ENCODE measurements around the gene LDLRAD3. TPM values are rescaled to one million over a fixed set of nuclear protein-coding genes. Genes with fewer than 3 reads are reported as not detected.

Gene LDLRAD3
- total and polyA plus RNA-seq, 11 donors: 1.1 to 7.7 (median 2.6) TPM

GRCh38 chr11:36098853-36099375, 155.1 kb downstream of the LDLRAD3 start:
- intact Hi-C loops (cut with DNase I): no loop called here
- 67 to 83% (median 78%) methylated on average over 2 of the region's 2 CpGs for WGBS, 4 donors
- TF ChIP-seq, protein P1, sequence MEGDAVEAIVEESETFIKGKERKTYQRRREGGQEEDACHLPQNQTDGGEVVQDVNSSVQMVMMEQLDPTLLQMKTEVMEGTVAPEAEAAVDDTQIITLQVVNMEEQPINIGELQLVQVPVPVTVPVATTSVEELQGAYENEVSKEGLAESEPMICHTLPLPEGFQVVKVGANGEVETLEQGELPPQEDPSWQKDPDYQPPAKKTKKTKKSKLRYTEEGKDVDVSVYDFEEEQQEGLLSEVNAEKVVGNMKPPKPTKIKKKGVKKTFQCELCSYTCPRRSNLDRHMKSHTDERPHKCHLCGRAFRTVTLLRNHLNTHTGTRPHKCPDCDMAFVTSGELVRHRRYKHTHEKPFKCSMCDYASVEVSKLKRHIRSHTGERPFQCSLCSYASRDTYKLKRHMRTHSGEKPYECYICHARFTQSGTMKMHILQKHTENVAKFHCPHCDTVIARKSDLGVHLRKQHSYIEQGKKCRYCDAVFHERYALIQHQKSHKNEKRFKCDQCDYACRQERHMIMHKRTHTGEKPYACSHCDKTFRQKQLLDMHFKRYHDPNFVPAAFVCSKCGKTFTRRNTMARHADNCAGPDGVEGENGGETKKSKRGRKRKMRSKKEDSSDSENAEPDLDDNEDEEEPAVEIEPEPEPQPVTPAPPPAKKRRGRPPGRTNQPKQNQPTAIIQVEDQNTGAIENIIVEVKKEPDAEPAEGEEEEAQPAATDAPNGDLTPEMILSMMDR (IDR thresholded peaks at IDR 0.05): no peak
- TF ChIP-seq POLR2A (IDR thresholded peaks at IDR 0.05): no peak
- Histone ChIP-seq H3K27me3 (peaks cover 0 to 6% (median 0%) of the 10 kb centered on the region in 9 donors), H3K4me3 (no peak overlapping the region), H3K36me3 (peaks cover 0 to 3% (median 0%) of the 10 kb centered on the region in 9 donors), H3K4me1 (peaks cover 0 to 17% (median 6%) of the 10 kb centered on the region in 12 donors), H3K9me3 (peaks cover 0 to 6% (median under 1%) of the 10 kb centered on the region in 12 donors), H3K27ac (no peak overlapping the region)
- ATAC-seq (no peak), DNase-seq (no peak)

- Histone ChIP-seq H3K27ac (no peak overlapping the region), H3K4me3 (no peak overlapping the region), H3K27me3 (peaks cover 0 to 11% (median 0%) of the 10 kb centered on the region in 9 donors), H3K9me3 (no peaks in the 10 kb centered on the region), H3K36me3 (peaks cover 0 to 3% (median 0%) of the 10 kb centered on the region in 9 donors), H3K4me1 (peaks cover 0 to 27% (median 14%) of the 10 kb centered on the region in 12 donors)
- WGBS, 4 donors: 94 to 98% (median 94%) methylated on average over 4 of the region's 4 CpGs
- no peak for ATAC-seq
- TF ChIP-seq, protein P1 (IDR thresholded peaks at IDR 0.05): no peak
- no peak for TF ChIP-seq POLR2A (IDR thresholded peaks at IDR 0.05)
- no peak for DNase-seq
- intact Hi-C loops (cut with DNase I): no loop called here
Measured at GRCh38 chr11:36101466-36101865, 157.6 kb downstream of the LDLRAD3 start.

GRCh38 chr11:36102868-36103267, 159.0 kb downstream of the LDLRAD3 start:
- no peak for DNase-seq
- intact Hi-C loops (cut with DNase I): no loop called here
- Histone ChIP-seq H3K9me3 (no peaks in the 10 kb centered on the region), H3K4me1 (peaks cover 0 to 23% (median 12%) of the 10 kb centered on the region in 12 donors), H3K36me3 (peaks cover 0 to 3% (median 0%) of the 10 kb centered on the region in 9 donors), H3K27ac (no peak overlapping the region), H3K4me3 (no peak overlapping the region), H3K27me3 (peaks cover 0 to 13% (median 0%) of the 10 kb centered on the region in 9 donors)
- 93 to 98% (median 96%) methylated on average over 5 of the region's 5 CpGs for WGBS, 4 donors
- no peak for TF ChIP-seq POLR2A (IDR thresholded peaks at IDR 0.05)
- TF ChIP-seq, protein P1 (IDR thresholded peaks at IDR 0.05): no peak
- ATAC-seq: no peak

DNA sequence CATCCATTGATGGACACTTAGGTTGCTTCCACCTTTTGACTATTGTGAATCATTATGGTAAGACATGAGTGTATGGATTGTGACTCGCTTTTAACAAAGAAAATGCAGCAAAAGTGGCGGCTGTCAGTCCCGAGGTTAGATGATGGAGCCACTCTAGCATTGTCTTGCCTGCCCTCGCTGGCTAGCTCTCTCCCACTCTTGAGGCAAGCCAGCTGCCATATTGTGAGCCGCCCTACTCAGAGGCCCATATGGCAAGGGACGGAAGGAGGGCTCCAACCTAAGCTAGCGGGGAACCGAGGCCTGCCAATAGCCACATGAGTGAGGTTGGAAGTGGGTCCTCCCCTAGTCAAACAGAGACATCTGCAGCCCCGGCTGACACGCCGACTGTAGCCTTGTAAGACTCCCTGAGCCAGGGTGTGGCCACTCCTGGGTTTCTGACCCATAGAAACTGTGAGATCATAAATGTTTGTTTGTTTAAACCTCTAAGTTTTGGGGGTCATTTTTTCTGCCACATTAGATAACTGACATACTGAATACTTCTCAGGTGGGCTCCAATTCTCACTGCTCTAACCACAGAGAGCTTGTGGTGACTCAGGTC, 160.2 kb downstream of the LDLRAD3 start:
- no peak for TF ChIP-seq POLR2A (IDR thresholded peaks at IDR 0.05)
- TF ChIP-seq, protein P1 (IDR thresholded peaks at IDR 0.05): no peak

More for the DNA sequence above, 160.2 kb downstream of the LDLRAD3 start:
- H3K9me3 ChIP-seq: no peaks in the 10 kb centered on the region
- peaks cover 0 to 16% (median 5%) of the 10 kb centered on the region in 12 donors for H3K4me1 ChIP-seq
- intact Hi-C loops (cut with DNase I): no loop called here
- 88 to 99% (median 98%) methylated on average over 11 of the region's 11 CpGs for WGBS, 4 donors
- H3K27me3 ChIP-seq: peaks cover 0 to 13% (median 0%) of the 10 kb centered on the region in 9 donors
- no peak overlapping the region for H3K27ac ChIP-seq
- ATAC-seq: no peak
- H3K4me3 ChIP-seq: no peak overlapping the region
- peaks cover 0 to 3% (median 0%) of the 10 kb centered on the region in 9 donors for H3K36me3 ChIP-seq
- no peak for DNase-seq
